ENCODE measurements around the gene PHF20. TPM values are rescaled to one million over a fixed set of nuclear protein-coding genes. Genes with fewer than 3 reads are reported as not detected.
"Not testable (repeated sequence)": the region's sequence is repeated elsewhere in the genome, so short reads cannot be mapped to it uniquely, and the experiment has no call there.

The PHF20 gene
- total and polyA plus RNA-seq, 2 experiments from 2014 or later = 23.3 to 35.4 TPM

DNA sequence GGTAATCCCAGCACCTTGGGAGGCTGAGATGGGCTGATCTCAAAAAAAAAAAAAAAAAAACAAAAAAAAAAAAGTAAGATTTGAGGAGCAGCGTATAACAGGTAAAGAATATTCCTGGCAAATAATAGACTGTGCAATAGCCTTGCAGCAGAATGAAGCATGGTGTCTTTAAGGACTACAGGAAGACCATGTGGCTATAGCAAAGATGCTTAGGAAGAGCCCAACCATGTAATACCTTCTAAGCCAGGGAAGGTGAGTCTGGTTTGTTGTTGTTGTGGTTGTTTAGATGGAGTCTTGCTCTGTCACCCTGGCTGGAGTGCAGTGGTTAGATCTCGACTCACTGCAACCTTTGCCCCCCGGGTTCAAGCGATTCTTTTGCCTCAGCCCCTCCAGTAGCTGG is 15.4 kb upstream of the PHF20 start:
- Histone ChIP-seq H3K27ac (no peak overlapping the region), H3K4me1 (ENCODE audit: insufficient read depth) (peaks cover 19% of the 10 kb centered on the region), H3K27me3 (replicated peaks; ENCODE audit: insufficient read depth) (no peaks in the 10 kb centered on the region), H3F3A (ENCODE audit: insufficient read depth) (peaks cover 20% of the 10 kb centered on the region), H3K9ac (no peak overlapping the region), H2AFZ (no peak overlapping the region), H4K20me1 (ENCODE audit: insufficient read depth) (no peaks in the 10 kb centered on the region), H3K36me3 (ENCODE audit: low read depth) (no peaks in the 10 kb centered on the region), H3K4me2 (ENCODE audit: unreplicated experiment) (no peak overlapping the region), H3K4me3 (no peak overlapping the region), H3K79me2 (ENCODE audit: insufficient read depth) (no peaks in the 10 kb centered on the region), H3K9me3 (ENCODE audit: low read depth) (no peaks in the 10 kb centered on the region), H3K9me2 (ENCODE audit: insufficient read depth) (no peaks in the 10 kb centered on the region)
- 95% methylated on average over 4 of the region's 4 CpGs for WGBS, 2 experiments (ENCODE audit: low coverage in 1 of 2, low lambda C conversion rate in 2 of 2, missing lambda C conversion rate in 2 of 2)
- in situ Hi-C loops (cut with MboI) = no loop called here
- no peak for DNase-seq
- TF ChIP-seq EZH2phosphoT487 (IDR thresholded peaks at IDR 0.05; ENCODE audit: insufficient read depth, low read depth) = no peak

DNA sequence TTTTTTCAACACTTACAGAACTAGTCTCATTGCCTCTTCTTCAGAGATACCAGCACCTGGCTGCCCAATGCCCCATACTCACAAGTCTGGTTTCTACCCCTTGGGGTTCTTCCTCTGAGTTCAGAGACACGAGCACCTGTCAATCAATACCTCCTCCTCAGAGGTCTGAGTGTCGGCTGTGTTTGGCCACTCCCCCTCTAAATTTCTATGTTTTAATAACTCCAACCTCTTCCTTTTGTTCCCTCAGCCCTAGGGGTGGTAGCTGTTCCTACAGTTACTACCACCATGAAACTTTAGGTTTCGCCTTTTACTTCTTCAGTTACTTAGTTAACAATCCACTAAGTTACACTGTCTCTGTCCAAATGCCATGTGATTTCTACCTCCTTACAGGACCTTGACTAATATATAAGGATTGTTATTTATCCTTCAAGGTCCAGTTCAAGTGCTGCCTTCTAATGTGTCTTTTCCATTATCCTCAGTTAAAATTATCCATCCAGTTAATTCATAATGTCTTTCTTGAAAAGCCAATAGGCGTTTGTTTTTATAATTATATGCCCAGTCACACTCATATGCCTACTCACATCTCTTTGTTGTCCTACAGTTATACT is 14.6 kb upstream of the PHF20 start:
- in situ Hi-C loops (cut with MboI) = no loop called here
- H3F3A ChIP-seq (ENCODE audit: insufficient read depth) = peaks cover 20% of the 10 kb centered on the region
- H3K36me3 ChIP-seq (ENCODE audit: low read depth) = no peaks in the 10 kb centered on the region
- H3K27me3 ChIP-seq (replicated peaks; ENCODE audit: insufficient read depth) = no peaks in the 10 kb centered on the region
- no peaks in the 10 kb centered on the region for H4K20me1 ChIP-seq (ENCODE audit: insufficient read depth)
- peak overlapping the region; percentile 61 for H3K4me3 ChIP-seq
- H2AFZ ChIP-seq = peak overlapping the region; percentile 6; the same call in 1 of the 2 replicates
- peak; percentile 54 for DNase-seq
- H3K4me1 ChIP-seq (ENCODE audit: insufficient read depth) = peaks cover 19% of the 10 kb centered on the region
- peak overlapping the region; percentile 79 for H3K4me2 ChIP-seq (ENCODE audit: unreplicated experiment)
- H3K9me3 ChIP-seq (ENCODE audit: low read depth) = no peaks in the 10 kb centered on the region
- H3K79me2 ChIP-seq (ENCODE audit: insufficient read depth) = no peaks in the 10 kb centered on the region
- H3K27ac ChIP-seq = peak overlapping the region; percentile 89
- H3K9me2 ChIP-seq (ENCODE audit: insufficient read depth) = no peaks in the 10 kb centered on the region
- peak overlapping the region; percentile 71 for H3K9ac ChIP-seq
- 44 to 48% methylated on average over 4 of the region's 4 CpGs for WGBS, 2 experiments (ENCODE audit: low coverage in 1 of 2, low lambda C conversion rate in 2 of 2, missing lambda C conversion rate in 2 of 2)
- TF ChIP-seq EZH2phosphoT487 (IDR thresholded peaks at IDR 0.05; ENCODE audit: insufficient read depth, low read depth) = no peak
- TF ChIP-seq EZH2 (IDR thresholded peaks at IDR 0.05; ENCODE audit: insufficient read depth, poor library complexity, severe bottlenecking) = no peak

DNA sequence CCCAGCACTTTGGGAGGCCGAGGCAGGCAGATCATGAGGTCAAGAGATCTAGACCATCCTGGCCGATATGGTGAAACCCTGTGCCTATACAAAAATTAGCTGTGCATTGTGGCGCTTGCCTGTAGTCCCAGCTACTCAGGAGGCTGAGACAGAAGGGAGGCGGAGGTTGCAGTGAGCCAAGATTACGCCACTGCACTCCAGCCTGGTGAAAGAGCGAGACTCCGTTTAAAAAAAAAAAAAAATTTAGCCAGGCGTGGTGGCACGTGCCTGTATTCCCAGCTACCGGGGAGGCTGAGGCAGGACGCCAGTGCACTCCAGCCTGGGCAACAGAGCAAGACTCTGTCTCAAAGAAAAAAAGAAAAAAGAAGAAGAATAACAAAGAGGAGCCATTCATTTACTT is 10.3 kb upstream of the PHF20 start:
- H3K9me2 ChIP-seq (ENCODE audit: insufficient read depth); H2AFZ ChIP-seq; DNase-seq; H3K27me3 ChIP-seq (replicated peaks; ENCODE audit: insufficient read depth); H3K4me2 ChIP-seq (ENCODE audit: unreplicated experiment); H3K79me2 ChIP-seq (ENCODE audit: insufficient read depth); H3K9me3 ChIP-seq (ENCODE audit: low read depth); H3K4me3 ChIP-seq; H3K27ac ChIP-seq; in situ Hi-C loops (cut with MboI); H3K36me3 ChIP-seq (ENCODE audit: low read depth); H3K9ac ChIP-seq; H4K20me1 ChIP-seq (ENCODE audit: insufficient read depth): not testable (repeated sequence)
- Histone ChIP-seq H3F3A (ENCODE audit: insufficient read depth) (peaks cover 17% of the 10 kb centered on the region), H3K4me1 (ENCODE audit: insufficient read depth) (peaks cover 19% of the 10 kb centered on the region)
- WGBS, 2 experiments (ENCODE audit: low coverage in 1 of 2, low lambda C conversion rate in 2 of 2, missing lambda C conversion rate in 2 of 2) = 85 to 91% methylated on average over 10 to 11 of the region's 11 CpGs

DNA sequence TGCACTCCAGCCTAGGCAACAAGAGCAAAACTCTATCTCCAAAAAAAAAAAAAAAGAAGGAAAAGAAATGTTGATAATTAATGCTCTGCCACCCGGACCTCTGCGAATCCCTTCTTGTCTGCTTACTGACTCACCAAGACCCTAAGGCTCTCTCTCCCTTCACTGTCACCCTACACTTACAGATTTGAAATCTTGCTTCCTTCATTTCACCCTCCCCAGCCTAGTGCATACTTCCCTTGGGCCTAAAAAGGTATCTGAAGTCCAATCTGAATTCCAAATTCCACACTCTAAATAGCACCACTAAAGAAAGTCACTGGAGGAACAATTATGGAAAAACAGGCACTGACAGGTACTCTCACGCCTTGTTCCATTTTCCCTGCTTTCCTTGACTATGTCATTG is 9.4 kb upstream of the PHF20 start:
- no peak for DNase-seq
- no peaks in the 10 kb centered on the region for H3K9me3 ChIP-seq (ENCODE audit: low read depth)
- H3K4me2 ChIP-seq (ENCODE audit: unreplicated experiment) = no peak overlapping the region
- no peaks in the 10 kb centered on the region for H3K9me2 ChIP-seq (ENCODE audit: insufficient read depth)
- TF ChIP-seq EZH2 (IDR thresholded peaks at IDR 0.05; ENCODE audit: insufficient read depth, poor library complexity, severe bottlenecking) (no peak), EZH2phosphoT487 (IDR thresholded peaks at IDR 0.05; ENCODE audit: insufficient read depth, low read depth) (no peak)
- 91 to 97% methylated on average over 2 to 3 of the region's 3 CpGs for WGBS, 2 experiments (ENCODE audit: low coverage in 1 of 2, low lambda C conversion rate in 2 of 2, missing lambda C conversion rate in 2 of 2)
- no peak overlapping the region for H3K27ac ChIP-seq
- H4K20me1 ChIP-seq (ENCODE audit: insufficient read depth) = no peaks in the 10 kb centered on the region
- in situ Hi-C loops (cut with MboI) = no loop called here
- no peak overlapping the region for H2AFZ ChIP-seq
- H3K79me2 ChIP-seq (ENCODE audit: insufficient read depth) = no peaks in the 10 kb centered on the region
- no peak overlapping the region for H3K4me3 ChIP-seq
- H3K36me3 ChIP-seq (ENCODE audit: low read depth) = no peaks in the 10 kb centered on the region
- no peaks in the 10 kb centered on the region for H3K27me3 ChIP-seq (replicated peaks; ENCODE audit: insufficient read depth)
- H3F3A ChIP-seq (ENCODE audit: insufficient read depth) = peaks cover 16% of the 10 kb centered on the region
- no peak overlapping the region for H3K9ac ChIP-seq
- H3K4me1 ChIP-seq (ENCODE audit: insufficient read depth) = peaks cover 14% of the 10 kb centered on the region

DNA sequence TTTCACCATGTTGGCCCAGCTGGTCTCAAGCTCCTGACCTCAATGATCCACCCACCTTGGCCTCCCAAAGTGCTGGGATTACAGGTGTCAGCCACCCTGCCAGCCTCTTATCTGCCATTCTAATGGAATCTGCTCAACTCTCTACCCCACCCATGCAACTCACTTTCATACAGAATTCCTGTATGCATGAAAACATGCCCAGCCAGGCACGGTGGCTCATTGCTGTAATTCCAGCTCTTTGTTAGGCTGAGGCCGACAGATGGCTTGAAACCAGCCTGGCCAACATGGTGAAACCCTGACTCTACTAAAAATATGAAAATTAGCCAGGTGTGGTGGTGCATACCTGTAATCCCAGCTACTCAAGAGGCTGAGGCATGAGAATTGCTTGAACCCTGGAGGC is 6.9 kb upstream of the PHF20 start:
- H3K9me3 ChIP-seq (ENCODE audit: low read depth) = not testable (repeated sequence)

More for the DNA sequence above, 6.9 kb upstream of the PHF20 start:
- Histone ChIP-seq H3K4me1 (ENCODE audit: insufficient read depth) (peaks cover 26% of the 10 kb centered on the region), H3F3A (ENCODE audit: insufficient read depth) (peaks cover 31% of the 10 kb centered on the region)
- H3K9me2 ChIP-seq (ENCODE audit: insufficient read depth); H3K36me3 ChIP-seq (ENCODE audit: low read depth); H3K27me3 ChIP-seq (replicated peaks; ENCODE audit: insufficient read depth); DNase-seq; H2AFZ ChIP-seq; H3K4me2 ChIP-seq (ENCODE audit: unreplicated experiment); H3K79me2 ChIP-seq (ENCODE audit: insufficient read depth); H3K9ac ChIP-seq; in situ Hi-C loops (cut with MboI); H4K20me1 ChIP-seq (ENCODE audit: insufficient read depth); H3K27ac ChIP-seq; H3K4me3 ChIP-seq: not testable (repeated sequence)
- 94 to 95% methylated on average over 2 of the region's 2 CpGs for WGBS, 2 experiments (ENCODE audit: low coverage in 1 of 2, low lambda C conversion rate in 2 of 2, missing lambda C conversion rate in 2 of 2)
